GM19467 (cell line): ENCODE measurements around the gene TOPORS.

ENCODE experiments used
- ATAC-seq: cut with Tn5 transposase; IDR thresholded peaks from one replicate; pipeline ENCODE4 v1.9.1; 2021; ENCODE audit warnings: mild to moderate bottlenecking, moderate library complexity; ENCODE audit not compliant: unreplicated experiment

Gene TOPORS

GRCh38 chr9:32508728-32509127 lies 43.7 kb downstream of the TOPORS start:
- no peak for ATAC-seq

GRCh38 chr9:32503008-32503407 lies 49.4 kb downstream of the TOPORS start:
- no peak for ATAC-seq

GRCh38 chr9:32502464-32502863 lies 49.9 kb downstream of the TOPORS start:
- no peak for ATAC-seq

- ATAC-seq: no peak
Observed at GRCh38 chr9:32501868-32502267, 50.5 kb downstream of the TOPORS start.

GRCh38 chr9:32500768-32501167 lies 51.6 kb downstream of the TOPORS start:
- ATAC-seq: no peak

GRCh38 chr9:32497921-32498320 lies 54.5 kb downstream of the TOPORS start:
- no peak for ATAC-seq

- no peak for ATAC-seq
Observed at GRCh38 chr9:32490601-32491000, 61.8 kb downstream of the TOPORS start.
